Measurements from ENCODE around the gene TSFM. TPM values are rescaled to one million over a fixed set of nuclear protein-coding genes. Genes with fewer than 3 reads are reported as not detected.

TSFM gene
- total RNA-seq, 1 experiment from 2014 or later, result 58.5 TPM

DNA sequence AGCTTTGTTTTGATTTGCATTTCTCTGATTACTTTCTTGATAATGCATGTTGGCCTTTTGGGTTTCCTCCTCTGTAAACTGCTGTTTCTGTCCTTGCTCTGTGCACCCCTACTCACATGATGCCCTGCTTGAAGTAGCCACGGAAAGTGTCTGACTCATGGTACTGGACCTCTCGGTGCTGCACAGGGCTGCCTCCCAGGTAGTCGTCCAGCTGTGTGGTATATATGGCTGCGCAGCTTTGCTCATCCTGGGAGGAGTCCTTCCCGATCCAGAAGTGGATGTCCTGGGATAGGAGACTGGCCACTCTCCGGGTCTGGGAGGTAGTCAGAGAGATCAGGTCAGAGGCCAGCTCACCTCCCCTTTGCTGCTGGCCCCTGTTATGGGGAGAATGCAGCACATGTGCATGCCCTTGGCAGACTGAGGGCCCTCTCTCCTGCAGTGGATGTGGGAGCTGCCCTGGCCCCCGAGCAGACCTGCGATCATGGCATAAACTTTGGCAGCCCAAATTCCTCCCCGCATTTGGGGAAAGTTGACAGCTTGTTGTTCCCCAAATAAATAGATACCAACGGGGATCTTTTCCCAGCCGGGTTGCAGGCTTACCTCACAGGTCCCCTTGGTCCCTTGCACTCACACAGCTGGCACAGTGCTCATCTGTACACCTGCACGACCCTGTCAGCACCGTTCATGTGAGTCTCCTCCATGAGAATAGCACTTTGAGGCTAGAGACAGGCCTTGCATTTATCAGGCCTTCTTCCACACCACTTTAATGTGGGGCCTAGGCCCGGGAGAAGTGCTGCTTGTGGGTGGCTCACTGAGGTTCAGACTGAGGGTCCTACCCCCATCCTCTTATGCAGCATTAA is 30.8 kb downstream of the TSFM start:
- DNase-seq (ENCODE audit: low spot score), result no peak
- Histone ChIP-seq H3K36me3 (ENCODE audit: insufficient read depth, low read length, poor library complexity, severe bottlenecking) (peaks cover under 1% of the 10 kb centered on the region), H3K27ac (ENCODE audit: low read depth, low read length, poor library complexity, severe bottlenecking) (no peak overlapping the region), H3K4me3 (ENCODE audit: low read depth, low read length, poor library complexity, severe bottlenecking) (no peak overlapping the region), H3K4me1 (ENCODE audit: insufficient read depth, low read length, poor library complexity, severe bottlenecking) (no peaks in the 10 kb centered on the region), H3K9me3 (ENCODE audit: low read depth, low read length, poor library complexity, severe bottlenecking) (no peaks in the 10 kb centered on the region), H3K27me3 (replicated peaks; ENCODE audit: insufficient read depth, low read depth, low read length, poor library complexity) (no peaks in the 10 kb centered on the region)
- ChIA-PET POLR2A (ENCODE audit: low non-redundant PET) (no interaction called here), CTCF (no interaction called here)
- intact Hi-C loops (cut with micrococcal nuclease; ENCODE audit: unreplicated experiment), result no loop called here
- no TSS peak for BruUV-seq (replicated peaks)
- no peak for TF ChIP-seq EZH2 (IDR thresholded peaks at IDR 0.05; ENCODE audit: borderline replicate concordance, low read depth, low read length, poor library complexity, severe bottlenecking)

DNA sequence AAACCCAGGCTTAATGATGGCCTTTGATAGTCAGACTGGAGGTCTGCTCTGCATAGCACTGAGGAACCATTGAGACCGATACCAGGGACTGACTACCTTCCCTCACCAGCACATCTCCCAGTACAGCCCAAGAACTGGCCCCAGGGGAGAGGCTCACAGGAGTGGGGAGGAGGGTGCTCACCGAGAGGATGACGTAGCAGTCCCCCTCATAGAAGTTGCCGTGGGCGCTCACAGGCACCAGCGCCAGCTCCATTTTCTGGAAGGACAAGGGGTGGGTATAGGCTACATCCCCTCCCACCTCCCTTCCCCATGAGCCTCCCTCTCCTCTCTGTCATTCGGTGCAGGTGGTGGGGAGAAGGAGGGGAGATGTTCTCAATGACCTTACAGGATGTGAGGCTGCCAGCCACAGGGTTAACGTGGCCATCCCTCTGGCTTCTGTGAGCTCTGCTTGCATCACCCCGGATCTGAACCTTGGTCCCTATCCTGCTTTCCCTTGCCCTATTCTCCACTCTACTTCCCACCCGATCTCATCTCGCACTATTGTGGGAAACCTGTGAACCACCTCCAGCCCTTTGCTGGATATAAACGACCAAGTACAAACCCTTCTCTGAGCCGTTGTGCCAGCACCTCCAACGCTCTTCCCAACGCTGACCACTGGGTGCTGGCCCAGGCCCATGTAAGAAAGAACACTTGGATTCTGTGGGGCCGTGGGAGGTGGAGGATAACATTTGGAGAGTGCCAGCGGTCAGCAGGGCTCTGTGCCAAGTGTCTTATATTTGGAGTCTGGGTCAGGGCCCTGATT is 31.6 kb downstream of the TSFM start:
- Histone ChIP-seq H3K9me3 (ENCODE audit: low read depth, low read length, poor library complexity, severe bottlenecking) (no peaks in the 10 kb centered on the region), H3K4me3 (ENCODE audit: low read depth, low read length, poor library complexity, severe bottlenecking) (no peak overlapping the region), H3K27ac (ENCODE audit: low read depth, low read length, poor library complexity, severe bottlenecking) (no peak overlapping the region), H3K4me1 (ENCODE audit: insufficient read depth, low read length, poor library complexity, severe bottlenecking) (no peaks in the 10 kb centered on the region), H3K36me3 (ENCODE audit: insufficient read depth, low read length, poor library complexity, severe bottlenecking) (peaks cover 7% of the 10 kb centered on the region), H3K27me3 (replicated peaks; ENCODE audit: insufficient read depth, low read depth, low read length, poor library complexity) (no peaks in the 10 kb centered on the region)
- no TSS peak for BruUV-seq (replicated peaks)
- ChIA-PET CTCF (no interaction called here), POLR2A (ENCODE audit: low non-redundant PET) (no interaction called here)
- intact Hi-C loops (cut with micrococcal nuclease; ENCODE audit: unreplicated experiment), result no loop called here
- no peak for TF ChIP-seq EZH2 (IDR thresholded peaks at IDR 0.05; ENCODE audit: borderline replicate concordance, low read depth, low read length, poor library complexity, severe bottlenecking)
- TF ChIP-seq, protein P1, sequence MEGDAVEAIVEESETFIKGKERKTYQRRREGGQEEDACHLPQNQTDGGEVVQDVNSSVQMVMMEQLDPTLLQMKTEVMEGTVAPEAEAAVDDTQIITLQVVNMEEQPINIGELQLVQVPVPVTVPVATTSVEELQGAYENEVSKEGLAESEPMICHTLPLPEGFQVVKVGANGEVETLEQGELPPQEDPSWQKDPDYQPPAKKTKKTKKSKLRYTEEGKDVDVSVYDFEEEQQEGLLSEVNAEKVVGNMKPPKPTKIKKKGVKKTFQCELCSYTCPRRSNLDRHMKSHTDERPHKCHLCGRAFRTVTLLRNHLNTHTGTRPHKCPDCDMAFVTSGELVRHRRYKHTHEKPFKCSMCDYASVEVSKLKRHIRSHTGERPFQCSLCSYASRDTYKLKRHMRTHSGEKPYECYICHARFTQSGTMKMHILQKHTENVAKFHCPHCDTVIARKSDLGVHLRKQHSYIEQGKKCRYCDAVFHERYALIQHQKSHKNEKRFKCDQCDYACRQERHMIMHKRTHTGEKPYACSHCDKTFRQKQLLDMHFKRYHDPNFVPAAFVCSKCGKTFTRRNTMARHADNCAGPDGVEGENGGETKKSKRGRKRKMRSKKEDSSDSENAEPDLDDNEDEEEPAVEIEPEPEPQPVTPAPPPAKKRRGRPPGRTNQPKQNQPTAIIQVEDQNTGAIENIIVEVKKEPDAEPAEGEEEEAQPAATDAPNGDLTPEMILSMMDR (conservative IDR thresholded peaks at IDR 0.05; ENCODE audit: low read depth, low read length), result no peak
- no peak for DNase-seq (ENCODE audit: low spot score)

DNA sequence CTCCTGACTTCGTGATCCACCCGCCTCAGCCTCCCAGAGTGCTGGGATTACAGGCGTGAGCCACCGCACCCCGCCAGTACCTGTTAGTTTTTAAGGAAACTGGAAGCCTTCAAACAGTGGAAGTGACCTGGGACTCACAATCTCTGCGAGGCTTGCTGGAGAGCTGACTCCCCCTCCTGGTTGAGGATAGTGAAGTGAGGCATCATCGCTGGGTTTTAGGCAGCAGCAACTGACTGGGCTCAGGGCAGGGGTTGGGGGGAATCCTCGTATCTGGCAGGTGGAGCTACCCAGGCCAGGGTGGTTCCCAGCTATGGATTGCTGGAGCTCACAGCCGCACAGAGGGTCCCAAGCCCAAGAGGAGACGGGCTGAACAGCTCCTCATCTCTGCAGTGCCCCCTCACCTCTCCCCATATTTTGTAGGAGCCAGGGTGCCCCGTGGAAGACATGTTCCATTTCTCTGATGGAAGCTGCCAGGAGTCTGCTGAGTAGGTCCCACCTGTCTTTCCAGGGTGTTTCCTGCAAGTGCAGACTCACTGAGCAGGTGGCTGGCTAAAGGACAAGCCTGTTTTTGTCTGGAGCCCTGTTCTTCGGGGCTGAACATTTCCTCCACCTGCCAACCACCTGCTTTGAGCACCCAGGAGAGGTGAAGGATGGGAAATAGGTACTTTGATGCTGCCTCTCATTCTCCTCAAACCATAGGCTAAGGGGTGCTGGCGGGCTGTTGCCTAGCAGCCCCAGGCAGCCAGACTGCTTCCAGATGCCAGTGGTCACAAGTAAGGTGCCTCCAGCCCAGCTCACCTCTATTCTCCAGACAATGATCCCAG is 32.8 kb downstream of the TSFM start:
- Histone ChIP-seq H3K27me3 (replicated peaks; ENCODE audit: insufficient read depth, low read depth, low read length, poor library complexity) (no peaks in the 10 kb centered on the region), H3K36me3 (ENCODE audit: insufficient read depth, low read length, poor library complexity, severe bottlenecking) (peaks cover 17% of the 10 kb centered on the region), H3K9me3 (ENCODE audit: low read depth, low read length, poor library complexity, severe bottlenecking) (no peaks in the 10 kb centered on the region), H3K4me1 (ENCODE audit: insufficient read depth, low read length, poor library complexity, severe bottlenecking) (no peaks in the 10 kb centered on the region), H3K27ac (ENCODE audit: low read depth, low read length, poor library complexity, severe bottlenecking) (no peak overlapping the region), H3K4me3 (ENCODE audit: low read depth, low read length, poor library complexity, severe bottlenecking) (no peak overlapping the region)
- ChIA-PET POLR2A (ENCODE audit: low non-redundant PET) (no interaction called here), CTCF (no interaction called here)
- BruUV-seq (replicated peaks), result no TSS peak
- intact Hi-C loops (cut with micrococcal nuclease; ENCODE audit: unreplicated experiment), result no loop called here
- TF ChIP-seq EZH2 (IDR thresholded peaks at IDR 0.05; ENCODE audit: borderline replicate concordance, low read depth, low read length, poor library complexity, severe bottlenecking), result no peak
- TF ChIP-seq, protein P1 (conservative IDR thresholded peaks at IDR 0.05; ENCODE audit: low read depth, low read length), result 0 out of 2 replicates have a peak, but pooled peaks have one; percentile 19
- no peak for DNase-seq (ENCODE audit: low spot score)

Data from A673 (cell line).